ENCODE results near the gene CACNA1C. TPM values are rescaled to one million over a fixed set of nuclear protein-coding genes. Genes with fewer than 3 reads are reported as not detected.

Gene CACNA1C
- total RNA-seq, 6 donors from 2014 or later = 5.2 to 45.1 (median 8.8) TPM

- Histone ChIP-seq H3K27me3 (no peaks in the 10 kb centered on the region), H3K9me3 (no peaks in the 10 kb centered on the region), H3K27ac (no peak overlapping the region), H3K4me3 (no peak overlapping the region), H3K4me1 (peaks cover 0 to 16% (median 3%) of the 10 kb centered on the region in 4 donors), H3K36me3 (no peaks in the 10 kb centered on the region)
- ATAC-seq (ENCODE audit: low FRiP score in 2 of 2) (no peak), DNase-seq (peak in 1 of 2 donors; percentile 69)
- TF ChIP-seq POLR2A (IDR thresholded peaks at IDR 0.05) (no peak), CTCF (IDR thresholded peaks at IDR 0.05) (no peak), POLR2AphosphoS5 (IDR thresholded peaks at IDR 0.05) (no peak), EP300 (IDR thresholded peaks at IDR 0.05) (no peak)
- 90 to 96% methylated on average over 12 of the region's 12 CpGs for WGBS, 2 donors
Observed at GRCh38 chr12:2461645-2462044, 408.9 kb downstream of the CACNA1C start.

- Histone ChIP-seq H3K4me3 (no peak overlapping the region), H3K27me3 (no peaks in the 10 kb centered on the region), H3K27ac (no peak overlapping the region), H3K4me1 (peaks cover 0 to 13% (median 3%) of the 10 kb centered on the region in 4 donors), H3K36me3 (no peaks in the 10 kb centered on the region), H3K9me3 (no peaks in the 10 kb centered on the region)
- peak in 1 of 2 donors; percentile 67 for DNase-seq
- peak in 1 of 2 donors; percentile 64 for ATAC-seq (ENCODE audit: low FRiP score in 2 of 2)
- TF ChIP-seq POLR2A (IDR thresholded peaks at IDR 0.05) = no peak
- no peak for TF ChIP-seq CTCF (IDR thresholded peaks at IDR 0.05)
- no peak for TF ChIP-seq POLR2AphosphoS5 (IDR thresholded peaks at IDR 0.05)
- no peak for TF ChIP-seq EP300 (IDR thresholded peaks at IDR 0.05)
- 94 to 95% methylated on average over 14 of the region's 14 CpGs for WGBS, 2 donors
Observed at GRCh38 chr12:2462087-2462486, 409.3 kb downstream of the CACNA1C start.

GRCh38 chr12:2463719-2464118 is 410.9 kb downstream of the CACNA1C start:
- H3K27ac ChIP-seq = no peak overlapping the region
- no peak for DNase-seq
- no peaks in the 10 kb centered on the region for H3K27me3 ChIP-seq
- WGBS, 2 donors = 66 to 77% methylated on average over 5 of the region's 5 CpGs
- no peaks in the 10 kb centered on the region for H3K36me3 ChIP-seq
- H3K4me1 ChIP-seq = no peaks in the 10 kb centered on the region
- TF ChIP-seq EP300 (IDR thresholded peaks at IDR 0.05) (no peak), POLR2AphosphoS5 (IDR thresholded peaks at IDR 0.05) (no peak)
- no peak overlapping the region for H3K4me3 ChIP-seq
- H3K9me3 ChIP-seq = no peaks in the 10 kb centered on the region
- ATAC-seq (ENCODE audit: low FRiP score in 2 of 2) = no peak

- Histone ChIP-seq H3K4me1 (no peaks in the 10 kb centered on the region), H3K27me3 (no peaks in the 10 kb centered on the region), H3K27ac (no peak overlapping the region), H3K4me3 (no peak overlapping the region), H3K36me3 (no peaks in the 10 kb centered on the region), H3K9me3 (no peaks in the 10 kb centered on the region)
- TF ChIP-seq POLR2A (IDR thresholded peaks at IDR 0.05) (no peak), CTCF (IDR thresholded peaks at IDR 0.05) (no peak), POLR2AphosphoS5 (IDR thresholded peaks at IDR 0.05) (no peak), EP300 (IDR thresholded peaks at IDR 0.05) (no peak)
- no peak for DNase-seq
- 84 to 87% methylated on average over 10 of the region's 10 CpGs for WGBS, 2 donors
- ATAC-seq (ENCODE audit: low FRiP score in 2 of 2) = no peak
Observed at GRCh38 chr12:2465681-2466080, 412.9 kb downstream of the CACNA1C start.

- ATAC-seq (ENCODE audit: low FRiP score in 2 of 2) (no peak), DNase-seq (no peak)
- no peaks in the 10 kb centered on the region for H3K27me3 ChIP-seq
- H3K4me3 ChIP-seq = no peak overlapping the region
- H3K9me3 ChIP-seq = no peaks in the 10 kb centered on the region
- no peaks in the 10 kb centered on the region for H3K36me3 ChIP-seq
- H3K27ac ChIP-seq = no peak overlapping the region
- TF ChIP-seq POLR2A (IDR thresholded peaks at IDR 0.05) (no peak), EP300 (IDR thresholded peaks at IDR 0.05) (no peak), CTCF (IDR thresholded peaks at IDR 0.05) (no peak), POLR2AphosphoS5 (IDR thresholded peaks at IDR 0.05) (no peak)
- H3K4me1 ChIP-seq = no peaks in the 10 kb centered on the region
- WGBS, 2 donors = 74 to 76% methylated on average over 3 of the region's 3 CpGs
Observed at GRCh38 chr12:2466211-2466610, 413.4 kb downstream of the CACNA1C start.

Measured in upper lobe of left lung (tissue), 6 donors.